ENCODE data around the gene LILRA1. TPM values are rescaled to one million over a fixed set of nuclear protein-coding genes. Genes with fewer than 3 reads are reported as not detected.

LILRA1 gene
- total RNA-seq, 4 donors from 2014 or later, result 1.1 to 4.8 TPM; not detected in 2

DNA sequence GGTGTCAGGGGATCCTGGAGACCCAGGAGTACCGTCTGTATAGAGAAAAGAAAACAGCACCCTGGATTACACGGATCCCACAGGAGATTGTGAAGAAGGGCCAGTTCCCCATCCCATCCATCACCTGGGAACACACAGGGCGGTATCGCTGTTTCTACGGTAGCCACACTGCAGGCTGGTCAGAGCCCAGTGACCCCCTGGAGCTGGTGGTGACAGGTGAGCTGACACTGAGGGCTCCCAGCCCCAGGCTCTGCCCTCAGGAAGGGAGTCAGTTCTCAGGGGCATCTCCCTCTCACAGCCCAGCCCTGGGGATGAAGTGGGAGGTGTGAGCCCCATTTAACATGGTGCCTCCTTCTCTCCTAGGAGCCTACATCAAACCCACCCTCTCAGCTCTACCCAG is 1.3 kb downstream of the LILRA1 start:
- TF ChIP-seq, protein P1, sequence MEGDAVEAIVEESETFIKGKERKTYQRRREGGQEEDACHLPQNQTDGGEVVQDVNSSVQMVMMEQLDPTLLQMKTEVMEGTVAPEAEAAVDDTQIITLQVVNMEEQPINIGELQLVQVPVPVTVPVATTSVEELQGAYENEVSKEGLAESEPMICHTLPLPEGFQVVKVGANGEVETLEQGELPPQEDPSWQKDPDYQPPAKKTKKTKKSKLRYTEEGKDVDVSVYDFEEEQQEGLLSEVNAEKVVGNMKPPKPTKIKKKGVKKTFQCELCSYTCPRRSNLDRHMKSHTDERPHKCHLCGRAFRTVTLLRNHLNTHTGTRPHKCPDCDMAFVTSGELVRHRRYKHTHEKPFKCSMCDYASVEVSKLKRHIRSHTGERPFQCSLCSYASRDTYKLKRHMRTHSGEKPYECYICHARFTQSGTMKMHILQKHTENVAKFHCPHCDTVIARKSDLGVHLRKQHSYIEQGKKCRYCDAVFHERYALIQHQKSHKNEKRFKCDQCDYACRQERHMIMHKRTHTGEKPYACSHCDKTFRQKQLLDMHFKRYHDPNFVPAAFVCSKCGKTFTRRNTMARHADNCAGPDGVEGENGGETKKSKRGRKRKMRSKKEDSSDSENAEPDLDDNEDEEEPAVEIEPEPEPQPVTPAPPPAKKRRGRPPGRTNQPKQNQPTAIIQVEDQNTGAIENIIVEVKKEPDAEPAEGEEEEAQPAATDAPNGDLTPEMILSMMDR (IDR thresholded peaks at IDR 0.05; ENCODE audit: low read depth), result no peak

DNA sequence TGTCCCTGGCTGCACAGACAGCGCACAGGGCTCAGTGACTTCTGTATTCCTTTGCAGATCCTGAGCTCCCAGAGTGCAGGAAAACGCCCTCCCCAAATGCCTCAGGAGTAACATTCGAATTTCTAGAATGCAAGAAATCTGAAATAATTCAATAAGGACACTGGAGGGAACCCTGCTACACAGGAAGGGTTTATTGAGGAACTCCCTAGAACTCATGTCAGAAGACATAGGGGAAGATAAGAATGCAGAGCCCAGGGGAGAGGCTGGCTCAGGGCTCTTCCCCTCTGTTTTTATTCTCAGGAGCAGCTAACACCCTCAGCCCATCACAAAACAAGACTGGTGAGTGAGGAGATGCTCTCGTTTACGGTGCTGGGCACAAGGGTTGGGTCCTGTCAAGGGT is 6.8 kb downstream of the LILRA1 start:
- TF ChIP-seq, protein P1 (IDR thresholded peaks at IDR 0.05; ENCODE audit: low read depth), result no peak

DNA sequence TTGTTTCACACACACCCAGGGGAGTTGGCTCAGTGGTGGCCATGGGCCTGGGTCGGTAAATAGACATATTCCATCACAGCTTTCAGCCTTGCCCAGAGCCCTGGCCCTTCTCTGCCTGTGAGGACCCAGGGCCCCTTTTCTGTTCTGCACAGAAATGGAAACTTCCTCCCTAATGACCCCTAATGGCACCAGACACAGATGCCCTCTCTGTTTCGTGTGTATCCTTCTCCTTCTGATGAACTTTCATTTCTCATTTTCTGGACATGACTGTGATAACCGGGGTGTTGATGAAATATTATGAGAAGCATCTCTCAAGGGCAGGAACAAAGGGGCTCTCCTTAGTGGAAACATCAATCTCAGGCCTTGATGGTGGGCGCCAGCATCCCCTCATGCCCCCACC is 12.8 kb downstream of the LILRA1 start:
- TF ChIP-seq, protein P1 (IDR thresholded peaks at IDR 0.05; ENCODE audit: low read depth), result no peak

DNA sequence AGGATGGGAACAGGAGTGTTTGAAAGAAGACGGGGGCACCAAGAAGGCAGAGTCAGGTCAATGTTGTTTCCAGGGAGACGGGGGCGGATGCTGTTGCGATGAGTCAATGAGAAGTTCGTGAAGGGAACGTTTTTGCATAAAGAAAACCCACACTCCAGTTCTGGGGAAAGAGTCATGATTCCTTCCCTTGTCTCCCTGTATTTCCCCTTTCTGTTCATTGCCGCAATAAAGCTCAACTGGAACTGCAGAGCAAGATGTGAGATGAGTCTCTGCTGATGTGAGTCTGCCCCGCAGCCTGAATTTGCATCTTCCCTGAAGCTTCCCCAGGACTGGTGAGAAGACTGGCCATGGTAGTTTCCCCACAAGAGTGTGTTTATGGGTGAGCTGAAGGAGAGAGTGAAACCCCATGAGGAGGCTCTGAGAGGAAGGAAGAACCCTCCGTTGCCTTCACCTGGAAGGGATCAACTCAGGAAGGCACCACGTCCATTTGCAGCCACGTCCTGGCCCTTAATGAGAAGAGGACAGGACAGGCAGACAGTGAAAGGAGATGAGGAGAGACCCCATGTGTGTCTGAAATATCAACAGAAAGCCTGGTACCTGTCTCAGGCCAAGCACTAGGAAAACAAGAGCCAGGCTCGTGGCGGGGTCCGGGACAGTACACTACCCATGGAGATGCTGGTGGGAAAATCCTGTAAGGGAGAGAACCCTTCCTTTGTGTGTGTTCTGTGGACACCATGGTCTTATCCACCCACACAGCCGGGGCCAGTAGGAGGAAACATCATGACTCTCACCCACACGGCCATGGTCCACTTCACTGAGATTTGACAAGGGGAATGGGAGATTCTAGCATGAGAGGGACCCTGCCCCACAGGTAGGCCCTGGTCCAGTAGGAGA is 13.7 kb downstream of the LILRA1 start:
- TF ChIP-seq, protein P1 (IDR thresholded peaks at IDR 0.05; ENCODE audit: low read depth), result no peak

DNA sequence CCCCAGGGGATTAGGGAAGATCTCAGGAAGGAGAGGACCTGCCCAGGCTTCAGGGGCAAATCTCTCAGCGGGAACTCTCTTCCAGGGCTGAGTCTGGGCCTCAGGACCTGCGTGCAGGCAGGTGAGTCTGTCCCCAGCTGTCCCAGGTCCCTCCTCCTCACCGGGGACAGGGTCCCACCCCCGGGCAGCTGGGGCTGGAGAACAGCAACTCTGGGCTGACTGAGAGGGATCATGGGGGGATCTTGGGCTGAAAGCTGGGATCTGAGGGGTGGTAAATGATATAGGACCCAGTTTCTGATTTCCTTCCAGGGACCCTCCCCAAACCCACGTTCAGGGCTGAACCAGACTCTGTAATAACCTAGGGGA is 14.3 kb downstream of the LILRA1 start:
- TF ChIP-seq, protein P1 (IDR thresholded peaks at IDR 0.05; ENCODE audit: low read depth), result no peak

DNA sequence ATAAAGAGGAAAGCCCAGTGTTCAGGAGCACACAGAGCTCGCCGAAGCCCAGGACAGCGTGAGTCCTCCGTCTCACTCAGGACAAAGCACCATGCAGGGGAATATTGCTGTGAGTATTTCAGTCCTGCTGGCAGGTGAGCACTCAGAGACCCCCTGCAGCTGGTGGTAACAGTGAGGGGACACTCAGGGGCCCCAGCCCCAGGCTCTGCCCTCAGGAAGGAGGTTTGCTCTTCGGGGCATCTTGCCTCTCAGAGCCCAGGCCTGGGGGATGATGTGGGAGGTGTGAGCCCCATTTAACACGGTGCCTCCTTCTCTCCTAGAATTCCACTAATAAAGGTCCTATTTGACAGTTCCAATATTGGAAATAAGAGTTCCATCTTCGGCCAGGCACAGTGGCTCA is 14.8 kb downstream of the LILRA1 start:
- TF ChIP-seq, protein P1 (IDR thresholded peaks at IDR 0.05; ENCODE audit: low read depth), result no peak

DNA sequence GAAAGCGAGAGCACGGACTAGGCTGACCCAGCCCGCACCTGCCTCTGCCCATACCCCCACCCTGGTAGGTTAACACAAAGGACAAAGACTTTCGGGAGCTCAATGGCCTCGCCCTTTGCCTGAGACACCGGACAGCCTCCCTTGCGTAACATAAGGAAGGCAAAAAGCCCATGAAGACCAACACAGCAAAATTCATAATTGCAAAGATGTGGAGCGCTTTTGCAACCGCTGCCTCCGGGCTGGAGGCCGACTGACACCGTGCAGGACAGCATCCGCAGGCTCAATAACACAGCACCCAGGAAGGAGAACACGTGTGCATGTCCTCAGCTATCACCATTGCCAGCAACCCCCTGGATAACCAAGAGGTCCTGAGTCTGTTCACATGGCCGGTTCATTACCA is 15.4 kb downstream of the LILRA1 start:
- TF ChIP-seq, protein P1 (IDR thresholded peaks at IDR 0.05; ENCODE audit: low read depth), result no peak

Measured in subcutaneous adipose tissue (tissue), 4 donors.